SK-N-SH (cell line): ENCODE data around the gene IFI27L1. TPM values are rescaled to one million over a fixed set of nuclear protein-coding genes. Genes with fewer than 3 reads are reported as not detected.

ENCODE experiments used
- CTCF ChIA-PET: fragments of 300-600, 350-600 bp; formaldehyde crosslinking; extraction: SDS; loops from one replicate; lab custom pipeline; 2021; lab: Yijun Ruan, JAX
- POLR2A ChIA-PET: fragments of 350-600 bp; sonication (Branson Sonifier 250); formaldehyde crosslinking; extraction: SDS; loops from one replicate; lab custom pipeline; 2020; ENCODE audit warnings: antibody characterized with exemption, inconsistent platforms; lab: Yijun Ruan, JAX
- DNase-seq: peaks from one replicate; pipeline ENCODE4 v3.0.0; 2012
- H2AFZ ChIP-seq: fragments of 200-600 bp; sonication (generic); 2 replicates; pipeline ENCODE4 v1.8.1; 2016; ENCODE audit warnings: antibody characterized with exemption, mild to moderate bottlenecking, low read depth
- H3F3A ChIP-seq: fragments of 200-600 bp; sonication (generic); replicated peaks from 2 replicates; pipeline ENCODE3; 2016; ENCODE audit warnings: antibody characterized with exemption, mild to moderate bottlenecking; ENCODE audit not compliant: insufficient read depth
- H3K27ac ChIP-seq, 2 experiments: fragments of 200-500 bp in 1 of 2; fragments of 200-600 bp in 1 of 2; sonication (Bioruptor generic) in 1 of 2; sonication (generic), shearing (Covaris generic) in 1 of 2; 2 replicates each; pipeline versions ENCODE4 v1.5.1 to v1.6.1; 2014 to 2016; ENCODE audit warnings: low read depth in 2 of 2, inconsistent platforms in 1 of 2, low read length in 1 of 2, mild to moderate bottlenecking in 1 of 2, mixed read lengths in 1 of 2
- H3K27me3 ChIP-seq: fragments of 200-600 bp; sonication (generic), shearing (Covaris generic); 2 replicates; pipeline ENCODE4 v1.6.1; 2016; ENCODE audit warnings: mixed run types; ENCODE audit not compliant: insufficient read depth
- H3K36me3 ChIP-seq, 2 experiments: fragments of 200-500 bp in 1 of 2; fragments of 200-600 bp in 1 of 2; sonication (Bioruptor generic) in 1 of 2; sonication (generic) in 1 of 2; replicated peaks in 1 of 2; 2 replicates each; pipeline versions ENCODE3 to v1.5.1; 2014 to 2016; ENCODE audit warnings: low read length in 1 of 2, mild to moderate bottlenecking in 1 of 2; ENCODE audit not compliant: insufficient read depth in 2 of 2, control insufficient read depth in 1 of 2
- H3K4me1 ChIP-seq, 2 experiments: fragments of 200-500 bp in 1 of 2; fragments of 200-600 bp in 1 of 2; sonication (Bioruptor generic) in 1 of 2; sonication (generic), shearing (Covaris generic) in 1 of 2; 2 replicates each; pipeline versions ENCODE4 v1.5.1 to v1.6.1; 2014 to 2016; ENCODE audit warnings: low read depth in 1 of 2, low read length in 1 of 2, mixed run types in 1 of 2; ENCODE audit not compliant: insufficient read depth in 2 of 2, control insufficient read depth in 1 of 2
- H3K4me2 ChIP-seq: fragments of 200-600 bp; sonication (generic), shearing (Covaris generic); 2 replicates; pipeline ENCODE4 v1.6.1; 2017; ENCODE audit warnings: mixed run types
- H3K4me3 ChIP-seq, 2 experiments: fragments of 200-500 bp in 1 of 2; fragments of 200-600 bp in 1 of 2; sonication (Bioruptor generic) in 1 of 2; sonication (generic), shearing (Covaris generic) in 1 of 2; 2 replicates each; pipeline versions ENCODE4 v1.5.1 to v1.8.1; 2014 to 2016; ENCODE audit warnings: low read depth in 2 of 2, inconsistent platforms in 1 of 2, low read length in 1 of 2, mild to moderate bottlenecking in 1 of 2, mixed read lengths in 1 of 2, moderate library complexity in 1 of 2
- H3K79me2 ChIP-seq: fragments of 200-600 bp; sonication (generic); 2 replicates; pipeline ENCODE4 v1.8.1; 2017; ENCODE audit warnings: mild to moderate bottlenecking; ENCODE audit not compliant: insufficient read depth
- H3K9ac ChIP-seq: fragments of 200-600 bp; sonication (generic); 2 replicates; pipeline ENCODE4 v1.6.1; 2017; ENCODE audit warnings: mixed run types
- H3K9me2 ChIP-seq: fragments of 200-600 bp; sonication (generic); 2 replicates; pipeline ENCODE4 v1.6.1; 2017; ENCODE audit warnings: mixed run types
- H3K9me3 ChIP-seq: fragments of 200-600 bp; sonication (generic); 2 replicates; pipeline ENCODE4 v1.6.1; 2017; ENCODE audit warnings: mixed run types, mild to moderate bottlenecking, moderate library complexity
- H4K20me1 ChIP-seq: fragments of 200-600 bp; sonication (generic); 2 replicates; pipeline ENCODE4 v1.6.1; 2017; ENCODE audit warnings: mild to moderate bottlenecking, mixed run types; ENCODE audit not compliant: insufficient read depth
- EP300 ChIP-seq, 2 experiments: IDR thresholded peaks; 2 replicates each; pipeline versions ENCODE4 v1.4.0 to v1.6.1; 2012; ENCODE audit warnings: borderline replicate concordance in 1 of 2, low read depth in 1 of 2, low read length in 1 of 2
- FOSL2 ChIP-seq: IDR thresholded peaks from 2 replicates; pipeline ENCODE4 v1.4.0; 2012; ENCODE audit warnings: low read depth, mild to moderate bottlenecking, moderate library complexity, borderline replicate concordance
- FOXM1 ChIP-seq: IDR thresholded peaks from 2 replicates; pipeline ENCODE4 v1.4.0; 2012; ENCODE audit warnings: low read depth, mild to moderate bottlenecking
- IRF3 ChIP-seq: fragments of 150-350 bp; IDR thresholded peaks from 2 replicates; pipeline ENCODE4 v1.6.1; 2016; ENCODE audit warnings: mild to moderate bottlenecking, low read depth, low read length
- JUND ChIP-seq: IDR thresholded peaks from 2 replicates; pipeline ENCODE4 v1.4.0; 2012
- MAX ChIP-seq: IDR thresholded peaks from 2 replicates; pipeline ENCODE4 v1.4.0; 2012; ENCODE audit warnings: low read depth
- NRF1 ChIP-seq: IDR thresholded peaks from 2 replicates; pipeline ENCODE4 v1.6.1; 2012; ENCODE audit warnings: low read depth, mild to moderate bottlenecking, low read length
- PBX3 ChIP-seq: IDR thresholded peaks from 2 replicates; pipeline ENCODE4; 2012
- REST ChIP-seq: IDR thresholded peaks from 2 replicates; pipeline ENCODE4 v1.6.1; 2012; ENCODE audit warnings: mild to moderate bottlenecking, low read depth, low read length, moderate library complexity
- RFX5 ChIP-seq: IDR thresholded peaks from 2 replicates; pipeline ENCODE4 v1.6.1; 2012; ENCODE audit warnings: mild to moderate bottlenecking, improper control_type of control experiment, low read length
- SIN3A ChIP-seq: IDR thresholded peaks from 2 replicates; pipeline ENCODE4 v1.6.1; 2012; ENCODE audit warnings: low read depth, mild to moderate bottlenecking, low read length, moderate library complexity, borderline replicate concordance
- SMC3 ChIP-seq: IDR thresholded peaks from 2 replicates; pipeline ENCODE4 v1.6.1; 2012; ENCODE audit warnings: low read depth, low read length, improper control_type of control experiment
- TAF1 ChIP-seq: IDR thresholded peaks from 2 replicates; pipeline ENCODE4 v1.6.1; 2012; ENCODE audit warnings: low read depth, mild to moderate bottlenecking, low read length, moderate library complexity, borderline replicate concordance
- TEAD4 ChIP-seq: IDR thresholded peaks from 2 replicates; pipeline ENCODE4 v1.4.0; 2012; ENCODE audit warnings: mild to moderate bottlenecking, borderline replicate concordance; ENCODE audit not compliant: insufficient read depth
- WGBS: methylation state at CpG from one replicate; pipeline ENCODE4 v1.1.6; 2017; ENCODE audit warnings: low lambda C conversion rate; 5-methylcytosine and 5-hydroxymethylcytosine counted together
- polyA plus RNA-seq, 3 experiments: library from polyadenylated mRNA; depleted of rRNA; stranded (reverse); fragments of >200 nt; gene quantifications; 2 replicates each; pipeline ENCODE4 v1.2.3, GENCODE V29; 2012

Gene IFI27L1
- polyA plus RNA-seq, 1 of the 3 experiments (the other 2 are of a cell fraction): 35.3 TPM

- no peaks in the 10 kb centered on the region for H3K9me2 ChIP-seq
- no peaks in the 10 kb centered on the region for H3F3A ChIP-seq
- H3K9ac ChIP-seq: no peak overlapping the region
- H3K79me2 ChIP-seq: no peaks in the 10 kb centered on the region
- TF ChIP-seq FOXM1 (no peak), IRF3 (no peak), TEAD4 (no peak), PBX3 (peak; percentile 35; the same call in 1 of the 2 replicates), NRF1 (no peak), RFX5 (no peak), TAF1 (no peak), REST (no peak), MAX (0 out of 2 replicates have a peak, but pooled peaks have one; percentile 27), FOSL2 (peak; percentile 84), EP300 (IDR thresholded peaks at IDR 0.05; ENCODE audit: borderline replicate concordance in 1 of 2, low read depth in 1 of 2, low read length in 1 of 2) (no peak), SMC3 (no peak), SIN3A (no peak), JUND (peak; percentile 53)
- H3K4me3 ChIP-seq: no peak overlapping the region
- H4K20me1 ChIP-seq: no peaks in the 10 kb centered on the region
- 57% methylated on average over 4 of the region's 4 CpGs for WGBS
- H3K36me3 ChIP-seq: no peaks in the 10 kb centered on the region
- H3K9me3 ChIP-seq: no peaks in the 10 kb centered on the region
- ChIA-PET POLR2A (no interaction called here), CTCF (interaction anchor here (0.9 to 2.2 kb wide), 3 partner anchors 10 to 36 kb away, joined by 3 to 8 read pairs (median 6); partner anchors contain the start of gene IFI27)
- peaks cover 0 to 11% of the 10 kb centered on the region in 2 experiments; a peak in 2 of 4 replicates for H3K4me1 ChIP-seq
- no peak for DNase-seq
- no peaks in the 10 kb centered on the region for H3K27me3 ChIP-seq
- 0 out of 4 replicates have a peak overlapping the region, but pooled peaks of 1 of the 2 experiments have one; percentile 23 for H3K27ac ChIP-seq
- no peak overlapping the region for H2AFZ ChIP-seq
- H3K4me2 ChIP-seq: no peak overlapping the region
Measured at GRCh38 chr14:94100847-94101246, 19.7 kb downstream of the IFI27L1 start.
